B cell (primary cell): ENCODE results near the gene CHPF2. TPM values are rescaled to one million over a fixed set of nuclear protein-coding genes. Genes with fewer than 3 reads are reported as not detected.

Source experiments
- ATAC-seq: fragments of 200-7000 bp; cut with Tn5 transposase; one replicate; pipeline ENCODE4 v1.10.0; 2021; ENCODE audit warnings: low read depth, mild to moderate bottlenecking, moderate number of reproducible peaks, moderate library complexity
- CTCF ChIA-PET: fragments of 350-600 bp; sonication (Branson Sonifier 250); formaldehyde crosslinking; loops from one replicate; lab custom pipeline; 2021; ENCODE audit warnings: antibody characterized with exemption, inconsistent platforms; lab: Charles Lee
- POLR2A ChIA-PET: fragments of 350-600 bp; sonication (Branson Sonifier 250); formaldehyde crosslinking; loops from one replicate; lab custom pipeline; 2021; ENCODE audit warnings: antibody characterized with exemption; lab: Charles Lee
- DNase-seq: peaks from one replicate; pipeline ENCODE4 v3.0.0; 2013
- H2AFZ ChIP-seq: 2 replicates; pipeline ENCODE4 v1.6.1; 2012; ENCODE audit warnings: mild to moderate bottlenecking, low read depth, low read length; ENCODE audit not compliant: insufficient read depth, poor library complexity, severe bottlenecking
- H3K27ac ChIP-seq, 2 donors: 1 replicate in 1 of 2; 2 replicates in 1 of 2; pipeline ENCODE4 v1.5.1; 2012 to 2013; ENCODE audit warnings: low read length in 2 of 2, mild to moderate bottlenecking in 2 of 2, moderate library complexity in 1 of 2
- H3K27me3 ChIP-seq, 4 experiments: fragments of 200-600 bp in 1 of 4; sonication (generic) in 1 of 4; replicated peaks in 1 of 4; 1 replicate in 2 of 4; 2 replicates in 2 of 4; pipeline versions ENCODE4 v1.6.1 to v1.7.0; 2013 to 2016; ENCODE audit warnings: low read length in 3 of 4, mild to moderate bottlenecking in 2 of 4, mixed read lengths in 1 of 4, moderate library complexity in 1 of 4; ENCODE audit not compliant: insufficient read depth in 4 of 4, control insufficient read depth in 3 of 4; ENCODE audit errors: control extremely low read depth in 1 of 4
- H3K36me3 ChIP-seq, 2 experiments: replicated peaks in 1 of 2; 1 replicate in 1 of 2; 2 replicates in 1 of 2; pipeline versions ENCODE4 v1.6.1 to v1.7.1; 2013; ENCODE audit warnings: low read length in 1 of 2; ENCODE audit not compliant: insufficient read depth in 2 of 2, control insufficient read depth in 1 of 2; ENCODE audit errors: control extremely low read depth in 1 of 2, extremely low read depth in 1 of 2
- H3K4me1 ChIP-seq, 2 donors: fragments of 200-600 bp in 1 of 2; sonication (generic) in 1 of 2; 1 replicate in 1 of 2; 2 replicates in 1 of 2; pipeline versions ENCODE4 v1.5.1 to v1.6.1; 2013 to 2017; ENCODE audit warnings: low read length in 2 of 2; ENCODE audit not compliant: control insufficient read depth in 2 of 2, insufficient read depth in 2 of 2
- H3K4me2 ChIP-seq: replicated peaks from 2 replicates; pipeline ENCODE3; 2012; ENCODE audit warnings: mild to moderate bottlenecking, low read depth, low read length; ENCODE audit not compliant: poor library complexity, severe bottlenecking
- H3K4me3 ChIP-seq, 5 experiments: fragments of 200-600 bp in 1 of 5; sonication (generic) in 1 of 5; 1 replicate in 3 of 5; 2 replicates in 2 of 5; pipeline versions ENCODE4 v1.5.1 to v1.7.0; 2011 to 2016; ENCODE audit warnings: low read length in 4 of 5, mild to moderate bottlenecking in 4 of 5, low read depth in 2 of 5, control low read depth in 1 of 5, moderate library complexity in 1 of 5; ENCODE audit not compliant: insufficient read depth in 1 of 5; ENCODE audit errors: control extremely low read depth in 1 of 5, extremely low read depth in 1 of 5
- H3K79me2 ChIP-seq: fragments of 200-600 bp; sonication (generic); one replicate; pipeline ENCODE4 v1.6.0; 2016; ENCODE audit warnings: low read length; ENCODE audit not compliant: control insufficient read depth, insufficient read depth
- H3K9ac ChIP-seq: fragments of 200-600 bp; sonication (generic); 2 replicates; pipeline ENCODE4 v1.6.1; 2017; ENCODE audit warnings: mild to moderate bottlenecking, low read length, moderate library complexity
- H3K9me3 ChIP-seq, 3 donors: one replicate each; pipeline versions ENCODE4 v1.6.1 to v1.7.1; 2013; ENCODE audit warnings: low read length in 2 of 3; ENCODE audit not compliant: control insufficient read depth in 2 of 3, insufficient read depth in 1 of 3; ENCODE audit errors: control extremely low read depth in 1 of 3
- H4K20me1 ChIP-seq: 2 replicates; pipeline ENCODE4 v1.6.0; 2012; ENCODE audit warnings: mild to moderate bottlenecking, low read length; ENCODE audit not compliant: insufficient read depth, control insufficient read depth, poor library complexity, severe bottlenecking
- H3K27ac Mint-ChIP-seq: one replicate; pipeline ENCODE4 v1.8.0; 2021; ENCODE audit warnings: mixed read lengths
- H3K27me3 Mint-ChIP-seq: one replicate; pipeline ENCODE4 v1.8.0; 2021; ENCODE audit warnings: mixed read lengths
- H3K4me1 Mint-ChIP-seq: one replicate; pipeline ENCODE4 v1.8.0; 2021; ENCODE audit warnings: mixed read lengths
- H3K4me3 Mint-ChIP-seq: one replicate; pipeline ENCODE4 v1.8.0; 2021; ENCODE audit warnings: mixed read lengths
- H3K9me3 Mint-ChIP-seq: one replicate; pipeline ENCODE4 v1.8.0; 2022; ENCODE audit warnings: mixed read lengths; ENCODE audit not compliant: insufficient read depth
- EZH2 ChIP-seq: IDR thresholded peaks from 2 replicates; pipeline ENCODE4 v1.6.1; 2012; ENCODE audit warnings: borderline replicate concordance, low read depth, mild to moderate bottlenecking, moderate library complexity, low read length; ENCODE audit not compliant: insufficient read depth, poor library complexity, severe bottlenecking
- WGBS: methylation state at CpG from one replicate; pipeline ENCODE4 v1.1.5; 2013; ENCODE audit warnings: missing lambda C conversion rate; ENCODE audit not compliant: insufficient coverage; 5-methylcytosine and 5-hydroxymethylcytosine counted together
- intact Hi-C: fragments of 100-400 bp; cut with micrococcal nuclease; formaldehyde crosslinking; loops from one replicate; pipeline ENCODE4 v1.10.0; 2022
- polyA plus RNA-seq: library from polyadenylated mRNA; depleted of rRNA; stranded (reverse); fragments of >200 nt; gene quantifications from 2 replicates; pipeline ENCODE4 v1.2.3, GENCODE V29; 2012
- total RNA-seq, 2 donors: library from RNA; stranded (reverse); fragments of 120-200 nt in 1 of 2; gene quantifications; 1 replicate in 1 of 2; 2 replicates in 1 of 2; pipeline versions ENCODE4 v1.2.3 to v1.2.4, GENCODE V29; 2013 to 2022
- TF ChIP-seq, protein P1 (sequence below): fragments of 200-600 bp; IDR thresholded peaks from one replicate; pipeline ENCODE4 v1.8.0; 2022; ENCODE audit warnings: antibody characterized with exemption, mild to moderate bottlenecking

CHPF2 gene
- total and polyA plus RNA-seq, 2 donors (not counting 1 experiment from before 2014, with no cell fraction given): 39.4 to 39.9 TPM

DNA sequence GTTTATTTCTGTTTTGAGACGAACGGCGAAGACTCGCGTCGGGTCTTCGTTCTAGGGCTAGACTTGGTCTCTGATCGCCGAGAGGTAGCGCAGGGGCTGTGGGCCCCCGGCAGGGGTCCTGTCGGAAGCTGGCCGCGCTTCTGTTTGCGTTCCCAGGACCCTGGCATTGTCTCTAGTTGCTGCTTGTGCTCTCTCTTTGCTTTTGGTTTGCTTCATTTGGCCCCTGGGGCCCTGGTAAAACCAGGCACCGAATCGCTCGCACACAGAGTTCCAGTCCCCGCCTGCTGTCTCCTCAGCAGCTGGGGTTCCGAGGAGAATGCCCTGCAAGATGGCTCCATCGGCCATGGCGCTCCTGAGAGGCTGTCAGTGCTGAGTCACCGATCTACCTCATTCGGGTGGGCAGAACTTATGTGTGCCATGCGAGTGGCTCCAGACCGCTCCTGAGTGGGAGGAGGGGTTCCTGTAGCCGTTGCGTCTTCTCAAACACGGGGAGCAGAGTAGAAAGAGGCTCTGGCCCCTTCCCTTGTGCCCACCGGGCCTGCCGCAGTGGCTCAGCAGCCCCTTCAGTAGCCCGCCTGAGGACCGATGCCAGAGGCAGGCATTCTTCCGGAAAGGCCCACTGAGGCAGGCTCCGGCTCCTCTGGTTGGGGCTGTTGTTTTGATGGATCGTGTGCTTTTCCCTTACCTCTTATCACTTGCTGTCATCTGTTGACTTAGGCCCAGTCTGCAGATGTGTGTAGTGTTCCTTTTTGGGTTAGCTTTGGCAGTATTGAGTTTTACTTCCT, 826 bp downstream of the CHPF2 start:
- H3K4me3 ChIP-seq: peak overlapping the region; percentile 63 to 96 (median 93)
- peaks cover 16 to 24% of the 10 kb centered on the region in 2 donors for H3K4me1 ChIP-seq
- H3K9ac ChIP-seq: peak overlapping the region; percentile 93
- H3K27ac ChIP-seq: peak overlapping the region; percentile 27 to 68
- ChIA-PET CTCF (interaction anchor here (0.7 to 2.5 kb wide), 5 partner anchors 11 to 82 kb away, joined by 3 to 12 read pairs (median 4); no protein-coding TSS in a partner anchor), POLR2A (interaction anchor here (0.6 to 1.4 kb wide), 3 partner anchors 9 to 19 kb away, joined by 3 to 6 read pairs (median 3); no protein-coding TSS in a partner anchor)
- no peaks in the 10 kb centered on the region for H3K9me3 ChIP-seq
- no peak for TF ChIP-seq EZH2
- TF ChIP-seq, protein P1, sequence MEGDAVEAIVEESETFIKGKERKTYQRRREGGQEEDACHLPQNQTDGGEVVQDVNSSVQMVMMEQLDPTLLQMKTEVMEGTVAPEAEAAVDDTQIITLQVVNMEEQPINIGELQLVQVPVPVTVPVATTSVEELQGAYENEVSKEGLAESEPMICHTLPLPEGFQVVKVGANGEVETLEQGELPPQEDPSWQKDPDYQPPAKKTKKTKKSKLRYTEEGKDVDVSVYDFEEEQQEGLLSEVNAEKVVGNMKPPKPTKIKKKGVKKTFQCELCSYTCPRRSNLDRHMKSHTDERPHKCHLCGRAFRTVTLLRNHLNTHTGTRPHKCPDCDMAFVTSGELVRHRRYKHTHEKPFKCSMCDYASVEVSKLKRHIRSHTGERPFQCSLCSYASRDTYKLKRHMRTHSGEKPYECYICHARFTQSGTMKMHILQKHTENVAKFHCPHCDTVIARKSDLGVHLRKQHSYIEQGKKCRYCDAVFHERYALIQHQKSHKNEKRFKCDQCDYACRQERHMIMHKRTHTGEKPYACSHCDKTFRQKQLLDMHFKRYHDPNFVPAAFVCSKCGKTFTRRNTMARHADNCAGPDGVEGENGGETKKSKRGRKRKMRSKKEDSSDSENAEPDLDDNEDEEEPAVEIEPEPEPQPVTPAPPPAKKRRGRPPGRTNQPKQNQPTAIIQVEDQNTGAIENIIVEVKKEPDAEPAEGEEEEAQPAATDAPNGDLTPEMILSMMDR: no peak
- intact Hi-C loops: loop anchor here (1.0 to 2.0 kb wide), 3 partner anchors 12 to 205 kb away; partner anchors contain the start of gene ABCB8
- peaks cover 33% of the 10 kb centered on the region for H3K79me2 ChIP-seq
- H4K20me1 ChIP-seq: peaks cover 28% of the 10 kb centered on the region
- peak overlapping the region; percentile 99 for H3K4me2 ChIP-seq
- H3K27me3 ChIP-seq: no peaks in the 10 kb centered on the region
- H2AFZ ChIP-seq: peak overlapping the region; percentile 86
- Mint-ChIP-seq H3K4me3 (peak overlapping the region; percentile 99), H3K27me3 (no peaks in the 10 kb centered on the region), H3K4me1 (peaks cover 36% of the 10 kb centered on the region), H3K9me3 (no peaks in the 10 kb centered on the region), H3K27ac (peak overlapping the region; percentile 89)
- 1% methylated on average over 32 of the region's 36 CpGs for WGBS
- peaks cover 0 to 22% of the 10 kb centered on the region in 2 experiments for H3K36me3 ChIP-seq
- ATAC-seq (peak; percentile 5), DNase-seq (peak; percentile 44)
